SIG-M5 treated with dmso at 0.1 percent for 504 hours (cell line): ENCODE data around the gene KCNQ1.

ENCODE experiments used
- DNase-seq: peaks from one replicate; lab custom pipeline; 2025; ENCODE audit not compliant: unreplicated experiment; lab: John Stamatoyannopoulos, UW

KCNQ1 gene

GRCh38 chr11:2789791-2790567 lies 345.2 kb downstream of the KCNQ1 start:
- DNase-seq = no peak

GRCh38 chr11:2790568-2790921 lies 345.7 kb downstream of the KCNQ1 start:
- no peak for DNase-seq

GRCh38 chr11:2791139-2791520 lies 346.3 kb downstream of the KCNQ1 start:
- no peak for DNase-seq

- no peak for DNase-seq
These were observed 346.9 kb downstream of the KCNQ1 start for GRCh38 chr11:2791521-2792380.

GRCh38 chr11:2792381-2793250 lies 347.8 kb downstream of the KCNQ1 start:
- no peak for DNase-seq

- no peak for DNase-seq
These were observed 348.9 kb downstream of the KCNQ1 start for GRCh38 chr11:2793701-2794045.

GRCh38 chr11:2794046-2794967 lies 349.5 kb downstream of the KCNQ1 start:
- no peak for DNase-seq

- DNase-seq = no peak
These were observed 350.1 kb downstream of the KCNQ1 start for GRCh38 chr11:2794968-2795322.

GRCh38 chr11:2795491-2795991 lies 350.7 kb downstream of the KCNQ1 start:
- no peak for DNase-seq

- DNase-seq = no peak
These were observed 351.3 kb downstream of the KCNQ1 start for GRCh38 chr11:2796091-2796490.

GRCh38 chr11:2796508-2797113 lies 351.8 kb downstream of the KCNQ1 start:
- DNase-seq = no peak

- no peak for DNase-seq
These were observed 352.4 kb downstream of the KCNQ1 start for GRCh38 chr11:2797121-2797711.

GRCh38 chr11:2797741-2798361 lies 353.0 kb downstream of the KCNQ1 start:
- DNase-seq = no peak

- DNase-seq = no peak
These were observed 354.3 kb downstream of the KCNQ1 start for GRCh38 chr11:2798951-2799761.

GRCh38 chr11:2799881-2800654 lies 355.3 kb downstream of the KCNQ1 start:
- no peak for DNase-seq

- no peak for DNase-seq
These were observed 356.1 kb downstream of the KCNQ1 start for GRCh38 chr11:2800655-2801531.
